Activated T-cell treated with anti-CD3 and anti-CD28 coated beads, Interleukin-2, amount 50 U/mL, for 4 hours (primary cell): Measurements from ENCODE around the gene FOXC2. TPM values are rescaled to one million over a fixed set of nuclear protein-coding genes. Genes with fewer than 3 reads are reported as not detected.

Experiments
- ATAC-seq, 2 donors: fragments of 200-7000 bp; cut with Tn5 transposase; one replicate each; pipeline ENCODE4 v1.10.0; 2021
- DNase-seq: peaks from one replicate; pipeline ENCODE4 v3.0.0-alpha.2; 2020
- H3K27me3 Mint-ChIP-seq: one replicate; pipeline ENCODE4 v1.8.0; 2021; ENCODE audit warnings: low read depth, mixed read lengths
- H3K36me3 Mint-ChIP-seq: one replicate; pipeline ENCODE4 v1.8.0; 2022; ENCODE audit warnings: mixed read lengths; ENCODE audit not compliant: insufficient read depth
- H3K4me1 Mint-ChIP-seq: one replicate; pipeline ENCODE4 v1.8.0; 2021; ENCODE audit warnings: low read depth, mixed read lengths
- H3K4me3 Mint-ChIP-seq: one replicate; pipeline ENCODE4 v1.8.0; 2021; ENCODE audit warnings: mild to moderate bottlenecking, moderate library complexity, mixed read lengths
- H3K9me3 Mint-ChIP-seq: one replicate; pipeline ENCODE4 v1.8.0; 2021; ENCODE audit warnings: mixed read lengths
- total RNA-seq, 3 donors: library from RNA; stranded (reverse); gene quantifications; one replicate each; pipeline ENCODE4 v1.2.1, GENCODE V29; 2021

FOXC2 gene
- total RNA-seq, 3 donors from 2014 or later, result not detected

DNA sequence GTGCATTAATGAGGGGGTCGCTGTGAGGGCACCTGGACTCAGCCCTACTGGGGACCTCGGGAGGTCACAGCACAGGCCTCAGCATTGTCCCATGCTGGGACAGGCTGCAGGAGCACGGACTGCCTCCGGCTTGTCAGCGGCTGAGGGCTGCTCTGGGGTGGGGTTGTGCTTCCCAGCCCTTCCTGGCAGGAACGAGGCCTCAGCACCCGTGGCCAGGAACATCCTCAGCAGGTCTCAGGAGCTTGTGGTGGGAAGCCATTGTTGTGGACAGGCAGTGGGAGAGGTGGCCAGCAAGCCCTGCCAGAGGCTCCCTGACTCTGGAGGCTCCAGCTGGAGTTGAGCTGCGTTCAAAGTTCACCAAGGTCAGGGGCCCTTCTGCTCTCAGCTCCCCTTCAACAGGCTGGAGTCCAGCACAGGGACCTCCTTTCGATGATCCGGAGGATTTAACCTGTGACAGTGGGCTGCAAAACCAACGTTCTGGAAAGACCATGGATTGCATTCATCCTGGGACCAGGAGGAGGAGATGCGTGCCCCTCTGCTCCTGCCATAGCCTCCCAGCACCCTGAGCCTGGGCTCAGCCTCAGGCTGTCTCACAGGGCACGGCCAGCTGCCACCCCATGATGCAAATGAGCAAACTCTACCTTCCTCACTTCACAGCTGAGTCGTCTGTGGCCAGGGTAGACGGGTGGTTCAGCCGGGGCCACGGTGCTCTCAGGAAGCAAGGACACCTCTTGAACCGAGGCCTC, 44.3 kb downstream of the FOXC2 start:
- H3K36me3 Mint-ChIP-seq, result no peaks in the 10 kb centered on the region
- no peak for DNase-seq

DNA sequence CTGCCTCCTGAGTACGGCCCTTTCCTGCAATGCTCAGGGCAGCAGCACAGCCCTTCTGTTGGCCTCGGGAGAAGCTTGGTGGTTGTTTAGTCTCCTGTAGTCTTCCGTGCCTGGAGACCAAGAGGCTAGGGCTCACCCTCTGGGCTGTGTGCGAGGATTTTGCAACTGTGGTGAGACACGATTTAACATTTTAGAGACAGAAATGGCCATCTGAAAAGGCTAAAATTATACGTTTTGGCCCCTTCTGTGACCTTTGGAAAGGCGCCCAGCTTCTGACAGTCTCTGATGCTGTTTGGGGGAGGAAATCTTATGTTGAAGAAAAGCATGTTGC, 44.9 kb downstream of the FOXC2 start:
- H3K36me3 Mint-ChIP-seq, result no peaks in the 10 kb centered on the region
- H3K4me3 Mint-ChIP-seq, result no peak overlapping the region
- DNase-seq (no peak), ATAC-seq (no peak)
- H3K4me1 Mint-ChIP-seq, result no peaks in the 10 kb centered on the region
- H3K9me3 Mint-ChIP-seq, result no peaks in the 10 kb centered on the region
- H3K27me3 Mint-ChIP-seq, result peaks cover 21% of the 10 kb centered on the region

More for the DNA sequence above, 44.3 kb downstream of the FOXC2 start:
- Mint-ChIP-seq H3K9me3 (no peaks in the 10 kb centered on the region), H3K4me1 (no peaks in the 10 kb centered on the region), H3K27me3 (peaks cover 21% of the 10 kb centered on the region), H3K4me3 (no peak overlapping the region)
- no peak for ATAC-seq

DNA sequence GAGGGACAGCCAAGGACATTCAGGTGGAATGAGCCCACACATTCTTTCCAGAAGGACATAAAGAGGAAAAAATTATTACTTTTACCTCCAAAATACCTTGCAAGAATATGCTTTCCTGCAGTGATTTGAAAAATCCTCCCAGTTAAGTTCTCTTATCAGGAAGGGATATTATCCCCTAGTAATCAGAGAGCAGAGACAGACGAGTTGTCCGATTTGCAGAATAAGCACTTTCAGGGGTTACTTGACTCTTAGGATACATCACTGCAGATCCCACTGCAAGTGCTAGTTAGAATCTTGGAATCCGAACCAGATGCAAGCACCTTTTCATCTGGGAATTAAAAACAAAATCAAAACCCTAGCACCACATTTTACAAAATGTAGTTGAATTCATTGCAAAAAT, 45.3 kb downstream of the FOXC2 start:
- DNase-seq (no peak), ATAC-seq (no peak)
- Mint-ChIP-seq H3K4me3 (no peak overlapping the region), H3K36me3 (no peaks in the 10 kb centered on the region), H3K27me3 (peaks cover 21% of the 10 kb centered on the region), H3K9me3 (no peaks in the 10 kb centered on the region), H3K4me1 (no peaks in the 10 kb centered on the region)

DNA sequence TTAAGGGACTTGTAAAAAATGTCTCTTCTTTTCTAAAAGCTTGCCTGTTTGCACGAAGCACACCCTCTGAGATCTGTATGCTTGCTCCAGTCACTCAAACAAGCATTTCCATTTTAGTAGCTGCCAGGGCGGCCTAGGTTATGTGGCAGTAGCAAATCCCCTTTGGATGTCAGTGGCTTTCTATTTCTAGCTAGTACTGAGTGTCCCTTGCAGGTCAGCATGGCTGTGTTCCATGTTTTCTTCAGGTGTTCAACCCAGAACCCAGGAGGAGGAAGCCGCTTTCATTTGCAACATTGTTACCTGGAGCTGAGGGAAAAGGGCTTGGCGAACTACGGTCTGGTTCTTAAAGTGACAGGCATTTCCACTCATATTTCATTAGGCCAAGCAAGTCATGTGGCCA, 48.1 kb downstream of the FOXC2 start:
- H3K9me3 Mint-ChIP-seq, result no peaks in the 10 kb centered on the region
- peaks cover 21% of the 10 kb centered on the region for H3K27me3 Mint-ChIP-seq
- H3K36me3 Mint-ChIP-seq, result no peaks in the 10 kb centered on the region
- ATAC-seq, result no peak
- no peak overlapping the region for H3K4me3 Mint-ChIP-seq
- H3K4me1 Mint-ChIP-seq, result no peaks in the 10 kb centered on the region
- DNase-seq, result no peak

DNA sequence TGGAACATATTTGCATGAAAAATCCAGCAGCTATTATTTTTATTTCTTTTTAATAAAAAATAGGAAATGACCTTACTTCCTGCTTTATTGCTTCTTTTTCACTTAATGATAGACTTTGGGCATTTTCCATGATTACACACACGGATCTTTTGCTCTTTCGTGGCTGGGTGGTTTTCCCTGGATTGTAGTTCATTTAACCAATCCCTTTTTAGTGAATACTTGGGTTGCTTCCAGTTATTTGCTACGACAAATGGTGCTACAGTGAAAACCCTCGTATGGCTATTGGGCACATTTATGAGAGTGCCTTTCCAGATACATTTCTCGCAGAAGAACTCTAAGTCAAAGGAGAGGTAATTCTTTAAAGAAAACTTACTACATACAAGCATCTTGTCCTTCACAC, 50.3 kb downstream of the FOXC2 start:
- Mint-ChIP-seq H3K4me1 (no peaks in the 10 kb centered on the region), H3K4me3 (no peak overlapping the region), H3K9me3 (no peaks in the 10 kb centered on the region), H3K27me3 (peaks cover 14% of the 10 kb centered on the region), H3K36me3 (no peaks in the 10 kb centered on the region)
- ATAC-seq, result no peak
- no peak for DNase-seq

DNA sequence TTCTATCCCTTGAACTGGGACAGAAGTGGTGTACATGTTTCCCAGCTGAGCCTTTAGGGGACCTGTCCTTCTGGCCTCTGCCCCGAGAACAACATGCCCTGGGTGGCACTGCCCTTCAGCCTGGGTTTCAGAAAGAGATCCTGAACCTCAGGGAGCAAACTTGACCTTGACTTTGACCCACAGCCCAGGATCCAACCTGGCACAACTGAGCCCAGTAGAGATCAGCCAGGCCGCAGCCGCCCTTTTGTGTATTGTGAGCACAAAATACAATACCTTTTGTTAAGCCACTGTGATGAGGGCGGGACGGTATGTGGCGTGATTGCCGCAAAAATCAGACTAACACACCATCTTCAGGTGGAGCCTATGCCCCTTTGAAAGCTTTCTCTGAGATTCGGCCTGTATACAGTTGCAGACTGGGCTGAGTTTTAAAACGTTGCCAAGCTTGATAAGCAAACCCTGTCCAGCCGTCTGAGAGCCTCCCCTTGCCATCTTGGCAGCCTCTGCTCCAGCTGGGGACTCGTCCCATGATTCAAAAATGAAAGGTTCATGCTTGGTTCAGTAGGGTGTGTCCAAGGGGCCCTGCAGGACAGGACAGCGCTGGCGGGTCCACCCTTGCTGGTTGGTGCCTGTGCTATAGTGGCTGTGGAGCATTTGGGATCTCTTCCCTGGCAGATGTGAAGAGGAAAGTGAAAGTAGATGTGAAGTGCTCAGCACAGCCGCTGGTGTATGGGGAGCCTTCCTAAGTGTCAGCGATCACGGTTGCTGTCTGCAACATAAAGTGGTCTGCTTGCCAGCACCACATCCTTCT, 52.0 kb downstream of the FOXC2 start:
- Mint-ChIP-seq H3K4me1 (no peaks in the 10 kb centered on the region), H3K36me3 (no peaks in the 10 kb centered on the region)
- ATAC-seq, result no peak

More for the DNA sequence above, 52.0 kb downstream of the FOXC2 start:
- no peak overlapping the region for H3K4me3 Mint-ChIP-seq
- H3K27me3 Mint-ChIP-seq, result peaks cover 9% of the 10 kb centered on the region
- no peak for DNase-seq
- H3K9me3 Mint-ChIP-seq, result no peaks in the 10 kb centered on the region

Other genes with a start within 250 kb of the FOXC2 start
- gene FOXF1, start 56.3 kb upstream of the FOXC2 start, total RNA-seq, result under 1 TPM; 0.05 to 0.08 (median 0.08) TPM
- gene MTHFSD, start 11.6 kb upstream of the FOXC2 start, total RNA-seq, result 10 to 100 TPM; 18.9 to 21.2 (median 20.1) TPM
- not detected for gene FOXL1, start 11.7 kb downstream of the FOXC2 start, total RNA-seq